Measurements from ENCODE around the gene HERPUD1. TPM values are rescaled to one million over a fixed set of nuclear protein-coding genes. Genes with fewer than 3 reads are reported as not detected.

The HERPUD1 gene
- total and polyA plus RNA-seq, 2 experiments from 2014 or later, result 40.5 to 116 TPM

- no peaks in the 10 kb centered on the region for H3K27me3 ChIP-seq
- DNase-seq (ENCODE audit: low read depth in 1 of 2, low spot score in 1 of 2), result peak in 1 of 2 donors; percentile 85
- no peak for TF ChIP-seq CTCF (IDR thresholded peaks at IDR 0.05; ENCODE audit: low read depth, low read length)
- no peak overlapping the region for H3K27ac ChIP-seq
- no peaks in the 10 kb centered on the region for H3K9me3 ChIP-seq (ENCODE audit: low read depth)
- H3K36me3 ChIP-seq, result no peaks in the 10 kb centered on the region
- H3K4me1 ChIP-seq (ENCODE audit: low read depth), result peaks cover 16% of the 10 kb centered on the region
- no peak overlapping the region for H3K4me3 ChIP-seq
These were observed 20.0 kb upstream of the HERPUD1 start for GRCh38 chr16:56911771-56912571.

- H3K27ac ChIP-seq, result no peak overlapping the region
These were observed 18.9 kb upstream of the HERPUD1 start for GRCh38 chr16:56912746-56913708.

GRCh38 chr16:56914896-56915295 is 17.0 kb upstream of the HERPUD1 start:
- no peaks in the 10 kb centered on the region for H3K27me3 ChIP-seq
- H3K4me1 ChIP-seq (ENCODE audit: low read depth), result peaks cover 17% of the 10 kb centered on the region
- no peak overlapping the region for H3K4me3 ChIP-seq
- H3K36me3 ChIP-seq, result no peaks in the 10 kb centered on the region
- no peaks in the 10 kb centered on the region for H3K9me3 ChIP-seq (ENCODE audit: low read depth)
- DNase-seq (ENCODE audit: low read depth in 1 of 2, low spot score in 1 of 2), result no peak
- no peak for TF ChIP-seq CTCF (IDR thresholded peaks at IDR 0.05; ENCODE audit: low read depth, low read length)
- H3K27ac ChIP-seq, result no peak overlapping the region

More at GRCh38 chr16:56912746-56913708, 18.9 kb upstream of the HERPUD1 start:
- TF ChIP-seq CTCF (IDR thresholded peaks at IDR 0.05; ENCODE audit: low read depth, low read length), result no peak
- H3K36me3 ChIP-seq, result no peaks in the 10 kb centered on the region
- no peaks in the 10 kb centered on the region for H3K27me3 ChIP-seq
- H3K4me3 ChIP-seq, result no peak overlapping the region
- peaks cover 20% of the 10 kb centered on the region for H3K4me1 ChIP-seq (ENCODE audit: low read depth)
- peak in 1 of 2 donors; percentile 68 for DNase-seq (ENCODE audit: low read depth in 1 of 2, low spot score in 1 of 2)
- H3K9me3 ChIP-seq (ENCODE audit: low read depth), result no peaks in the 10 kb centered on the region

- Histone ChIP-seq H3K4me3 (no peak overlapping the region), H3K36me3 (no peaks in the 10 kb centered on the region), H3K4me1 (ENCODE audit: low read depth) (peaks cover 17% of the 10 kb centered on the region), H3K27ac (no peak overlapping the region), H3K27me3 (no peaks in the 10 kb centered on the region), H3K9me3 (ENCODE audit: low read depth) (no peaks in the 10 kb centered on the region)
- no peak for TF ChIP-seq CTCF (IDR thresholded peaks at IDR 0.05; ENCODE audit: low read depth, low read length)
- DNase-seq (ENCODE audit: low read depth in 1 of 2, low spot score in 1 of 2), result peak in 1 of 2 donors; percentile 29
These were observed 16.4 kb upstream of the HERPUD1 start for GRCh38 chr16:56915336-56916119.

Data from cardiac muscle cell (in vitro differentiated cells and primary cell).